Stimulated activated CD4-positive, alpha-beta T cell treated with anti-CD3 and anti-CD28 coated beads, Interleukin-4, amount 100 ng/mL, for 1 hour (primary cell): ENCODE data around the gene CRYGC.
A peak's percentile ranks its signal among the peaks of the same experiment; 100 is the strongest.
"Not testable (repeated sequence)": the region's sequence is repeated elsewhere in the genome, so short reads cannot be mapped to it uniquely, and the experiment has no call there.

Experiments
- DNase-seq: peaks from one replicate; pipeline ENCODE4 v3.0.0-alpha.2; 2020

CRYGC gene

GRCh38 chr2:208129744-208130711 is at the start of gene CRYGC:
TSS of gene CRYGC (minus strand) at chr2:208129828. CDS start at chr2:208129792, 36 bp downstream.
- no peak for DNase-seq

DNA sequence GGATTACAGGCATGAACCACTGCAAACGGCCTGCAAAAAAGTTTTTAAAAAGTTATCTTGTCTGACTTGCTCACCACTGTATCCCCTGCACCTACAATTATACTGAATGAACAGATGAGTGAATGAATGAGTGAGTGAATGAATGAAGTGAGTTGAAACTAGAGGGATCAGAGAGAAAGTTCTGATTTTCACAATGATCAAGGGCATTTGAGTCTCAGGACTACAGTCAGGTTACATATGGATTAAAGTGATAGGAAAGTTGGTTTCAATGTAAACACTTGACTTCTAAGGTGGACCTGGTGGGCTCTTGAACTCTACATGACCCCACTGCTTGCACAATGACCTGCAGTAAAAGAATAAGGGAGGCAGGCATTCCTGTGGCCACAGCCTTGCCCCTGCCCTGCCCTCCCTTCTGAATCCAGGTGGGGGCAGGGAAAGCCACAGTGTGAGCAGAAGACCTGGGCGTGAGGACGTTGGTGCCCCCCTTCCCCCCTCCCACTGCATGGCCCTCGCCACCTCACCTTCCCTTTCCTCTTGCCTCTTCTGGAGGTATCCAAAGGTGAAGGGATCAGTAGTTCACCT is 49.5 kb upstream of the CRYGC start:
- DNase-seq, result no peak

GRCh38 chr2:208175840-208176153 is 46.2 kb upstream of the CRYGC start:
- no peak for DNase-seq

GRCh38 chr2:208175069-208175839 is 45.6 kb upstream of the CRYGC start:
- peak; percentile 50 for DNase-seq

DNA sequence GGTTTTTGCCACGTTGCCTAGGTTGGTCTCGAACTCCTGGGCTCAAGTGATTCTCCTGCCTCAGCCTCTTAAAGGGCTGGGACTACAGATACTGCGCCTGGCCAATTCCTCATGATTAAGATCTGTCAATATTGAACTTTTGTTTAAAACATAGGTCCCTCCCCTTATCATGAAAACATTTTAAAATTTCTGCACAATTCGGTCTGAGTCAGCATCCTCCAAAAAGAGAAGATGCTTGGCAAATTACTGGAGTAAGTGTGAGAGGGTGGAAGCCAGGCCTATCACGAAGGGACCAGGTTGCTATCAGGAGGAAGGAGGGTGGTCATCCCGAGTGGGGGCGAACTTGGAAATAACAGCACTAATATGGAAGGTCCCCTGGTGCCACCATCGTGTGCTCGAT is 44.5 kb upstream of the CRYGC start:
- no peak for DNase-seq

DNA sequence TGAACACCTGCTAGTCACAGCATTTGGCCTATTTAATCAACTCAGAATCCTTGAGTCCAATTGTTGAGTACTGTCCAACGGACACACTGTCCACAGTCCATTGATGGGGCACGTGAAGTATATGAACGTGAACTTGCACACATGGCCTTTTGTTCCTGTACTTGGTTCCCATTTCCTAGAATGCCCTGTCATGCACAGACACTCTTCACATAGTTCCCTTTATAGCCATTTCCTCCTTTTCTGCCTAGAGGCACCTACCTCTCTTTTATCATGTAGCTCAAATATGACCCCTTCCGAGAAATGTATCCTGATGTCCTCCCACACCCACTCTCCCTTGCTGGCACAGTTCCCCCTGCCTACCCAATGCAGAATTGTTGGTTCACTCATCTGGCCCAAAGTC is 42.5 kb upstream of the CRYGC start:
- no peak for DNase-seq

GRCh38 chr2:208164951-208165755 is 35.5 kb upstream of the CRYGC start:
- DNase-seq, result no peak

DNA sequence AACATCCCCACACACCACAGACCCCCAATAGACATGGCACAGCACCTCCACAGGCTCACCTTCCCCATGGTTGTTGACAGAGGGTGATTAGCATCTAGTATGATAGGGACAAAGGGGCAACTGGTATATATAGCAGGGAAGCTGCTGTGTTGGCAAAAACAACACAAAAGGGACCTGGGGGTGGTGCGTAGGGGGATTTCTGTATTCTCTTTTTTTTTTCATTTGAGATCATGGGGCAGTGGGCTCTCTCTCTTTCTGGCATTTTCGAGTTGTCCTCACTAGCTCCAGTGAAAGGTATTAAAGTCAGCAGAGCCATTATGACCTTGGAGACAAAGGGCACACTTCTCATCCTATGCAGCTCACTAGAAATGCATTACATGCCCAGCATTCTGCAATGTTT is 33.9 kb upstream of the CRYGC start, which contains the start of gene CRYGA:
Gene CRYGA, minus strand, starts transcription at position 101 of the 400 bp plus-strand sequence. Its CDS starts 33 bp downstream, at position 68.
- no peak for DNase-seq

DNA sequence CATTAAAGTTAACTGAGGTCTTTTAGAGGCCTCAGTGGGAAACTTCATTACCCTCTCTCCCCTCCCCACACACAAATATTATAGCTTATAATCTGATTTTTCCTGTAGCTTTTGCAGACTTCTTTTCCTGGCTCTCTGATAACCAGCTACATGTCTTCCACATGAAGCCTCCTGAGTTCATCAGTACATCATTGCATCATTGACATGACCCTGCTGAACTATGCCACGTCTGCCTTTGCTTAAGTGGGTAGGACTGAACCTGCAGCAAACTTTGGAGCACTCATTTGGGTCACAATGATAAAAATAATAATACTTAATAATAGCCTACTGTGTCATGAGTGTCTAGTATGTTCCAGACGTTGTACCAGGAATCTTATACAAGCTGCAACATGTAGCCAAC is 26.8 kb upstream of the CRYGC start:
- DNase-seq, result no peak

DNA sequence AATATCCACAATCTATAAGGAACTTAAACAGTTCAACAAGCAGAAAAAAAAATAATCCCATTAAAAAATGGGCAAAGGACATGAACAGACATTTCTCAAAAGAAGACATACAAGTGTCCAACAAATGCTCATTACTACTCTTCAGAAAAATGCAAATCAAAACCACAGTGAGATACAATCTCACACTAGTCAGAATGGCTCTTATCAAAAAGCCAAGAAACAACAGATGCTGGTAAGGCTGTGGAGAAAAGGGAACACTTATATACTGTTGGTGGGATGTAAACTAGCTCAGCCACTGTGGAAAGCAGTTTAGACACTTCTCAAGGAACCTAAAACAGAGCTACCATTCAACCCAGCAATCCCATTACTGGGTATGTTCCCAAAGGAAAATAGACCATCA is 23.5 kb upstream of the CRYGC start:
- DNase-seq, result no peak

- no peak for DNase-seq
These were observed 21.3 kb upstream of the CRYGC start for GRCh38 chr2:208150956-208151355.

GRCh38 chr2:208150094-208150493 is 20.5 kb upstream of the CRYGC start:
- no peak for DNase-seq

DNA sequence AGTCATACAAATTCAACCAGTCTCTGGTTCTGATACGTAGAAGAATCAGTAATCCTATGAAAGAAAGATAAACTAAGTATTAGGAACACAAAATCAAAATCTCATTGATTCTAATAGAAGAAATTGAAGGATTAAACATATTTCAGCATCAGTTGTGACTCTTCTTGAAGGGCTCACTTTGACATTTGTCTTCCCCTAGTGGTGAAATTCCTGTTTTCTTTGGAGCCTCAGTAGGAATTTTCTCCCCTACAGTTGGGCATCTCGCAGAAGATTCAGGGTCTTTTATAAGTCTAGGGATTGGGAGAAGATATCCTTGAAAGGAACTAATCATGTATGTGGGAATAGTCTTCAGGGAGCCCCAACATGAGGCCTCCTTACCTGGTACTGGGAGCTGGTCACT is 19.2 kb upstream of the CRYGC start:
- no peak for DNase-seq

GRCh38 chr2:208147759-208148158 is 18.1 kb upstream of the CRYGC start:
- no peak for DNase-seq

DNA sequence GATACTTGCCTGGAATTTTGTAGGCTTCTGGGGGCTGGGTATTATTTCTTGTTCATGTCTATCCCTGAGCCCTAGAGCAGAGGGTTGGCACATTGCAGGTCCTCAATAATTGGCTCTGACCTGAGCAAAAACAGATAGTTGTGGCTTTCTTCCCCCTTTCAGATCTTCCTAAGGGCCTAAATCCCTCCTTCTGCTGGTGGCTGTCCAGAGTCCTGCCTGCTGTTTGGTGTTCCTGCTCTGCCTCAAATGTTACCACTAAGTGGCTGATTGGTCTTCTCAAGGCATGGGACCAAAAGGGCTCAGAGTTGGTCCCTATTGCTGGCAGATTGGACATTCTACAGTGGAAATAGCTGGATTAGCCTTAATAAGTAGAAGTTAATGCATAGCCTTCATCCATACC is 17.4 kb upstream of the CRYGC start:
- no peak for DNase-seq

GRCh38 chr2:208146006-208146405 is 16.4 kb upstream of the CRYGC start, which contains the start of gene CRYGB:
TSS of gene CRYGB (minus strand) at chr2:208146158. CDS start at chr2:208146120, 38 bp downstream.
- no peak for DNase-seq

GRCh38 chr2:208142925-208143799 is 13.5 kb upstream of the CRYGC start:
- DNase-seq, result no peak

- no peak for DNase-seq
These were observed 12.8 kb upstream of the CRYGC start for GRCh38 chr2:208142240-208142924.

DNA sequence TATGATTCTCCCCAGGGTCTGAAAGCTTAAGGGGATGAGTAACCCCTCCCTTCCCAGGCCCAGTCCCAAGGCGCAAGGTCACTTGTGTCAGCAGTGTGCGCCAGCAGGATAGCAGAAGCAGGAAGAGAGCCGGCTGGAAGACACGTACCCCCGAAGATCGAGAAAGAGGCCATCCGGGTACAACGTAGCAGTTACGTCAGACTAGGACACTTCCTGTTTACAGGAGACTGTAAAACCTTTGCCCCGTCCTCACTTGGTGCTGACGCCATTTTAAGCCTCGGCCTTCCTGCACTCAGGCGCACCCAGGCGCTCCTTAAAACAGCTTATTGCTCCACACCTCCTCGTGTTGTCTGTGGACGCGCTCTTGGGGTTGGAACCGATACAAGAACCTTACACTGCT is 9.8 kb upstream of the CRYGC start:
- DNase-seq, result no peak

DNA sequence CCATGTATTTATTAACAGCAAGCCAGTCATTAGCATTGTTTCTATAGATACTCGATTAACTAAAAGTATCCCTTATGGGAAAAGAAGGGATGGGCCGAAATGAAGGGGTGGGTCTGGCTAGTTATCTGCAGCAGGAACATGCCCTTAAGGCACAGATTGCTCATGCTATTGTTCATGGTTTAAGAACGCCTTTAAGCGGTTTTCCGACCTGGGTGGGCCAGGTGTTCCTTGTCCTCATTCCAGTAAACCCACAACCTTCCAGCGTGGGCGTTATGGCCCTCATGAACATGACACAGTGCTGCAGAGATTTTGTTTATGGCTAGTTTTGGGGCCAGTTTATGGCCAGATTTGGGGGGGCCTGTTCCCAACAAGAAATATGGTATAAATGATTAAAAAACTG is 8.7 kb upstream of the CRYGC start:
- not testable (repeated sequence) for DNase-seq

- DNase-seq, result no peak
These were observed 7.1 kb upstream of the CRYGC start for GRCh38 chr2:208136716-208137094.
